GM21447 (cell line): ENCODE results near the gene DCTN3.

Source experiments
- ATAC-seq: cut with Tn5 transposase; IDR thresholded peaks from one replicate; pipeline ENCODE4 v1.9.1; 2021; ENCODE audit not compliant: unreplicated experiment

The DCTN3 gene

DNA sequence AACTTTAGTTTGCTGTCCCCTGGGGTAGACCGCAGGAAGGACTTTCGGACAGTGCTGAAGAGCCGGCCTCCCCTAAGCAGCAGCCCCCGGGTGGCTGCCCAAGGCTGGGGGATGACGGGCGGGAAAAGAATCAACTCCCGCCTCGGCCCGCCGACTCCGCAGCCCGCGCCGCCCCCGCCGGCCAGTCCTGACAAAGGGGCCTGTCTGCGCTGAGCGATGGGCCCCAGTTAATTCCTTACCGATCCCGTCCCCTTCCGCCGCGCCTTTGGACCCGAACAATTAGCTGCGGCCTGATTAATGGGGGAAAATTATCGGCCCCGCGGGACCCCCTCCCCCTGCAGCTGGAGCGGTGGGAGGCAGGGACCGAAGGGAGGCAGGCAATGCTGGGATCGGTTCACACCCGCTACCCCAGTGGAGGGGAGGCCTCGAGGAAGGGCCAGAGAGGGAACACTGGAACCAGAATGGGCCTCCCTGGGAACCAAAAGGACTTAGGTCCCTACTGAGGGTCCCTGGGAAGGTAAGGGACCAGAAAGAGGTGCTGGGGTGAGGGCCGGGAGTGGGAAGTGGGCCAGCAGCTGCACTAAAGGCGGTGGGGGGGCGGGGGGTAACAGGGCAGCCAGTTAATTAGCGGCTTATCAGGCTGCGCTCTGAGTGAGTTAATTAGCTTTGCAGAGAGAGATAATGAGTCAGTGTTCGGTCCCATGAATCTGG is 4.3 kb upstream of the DCTN3 start:
- no peak for ATAC-seq

DNA sequence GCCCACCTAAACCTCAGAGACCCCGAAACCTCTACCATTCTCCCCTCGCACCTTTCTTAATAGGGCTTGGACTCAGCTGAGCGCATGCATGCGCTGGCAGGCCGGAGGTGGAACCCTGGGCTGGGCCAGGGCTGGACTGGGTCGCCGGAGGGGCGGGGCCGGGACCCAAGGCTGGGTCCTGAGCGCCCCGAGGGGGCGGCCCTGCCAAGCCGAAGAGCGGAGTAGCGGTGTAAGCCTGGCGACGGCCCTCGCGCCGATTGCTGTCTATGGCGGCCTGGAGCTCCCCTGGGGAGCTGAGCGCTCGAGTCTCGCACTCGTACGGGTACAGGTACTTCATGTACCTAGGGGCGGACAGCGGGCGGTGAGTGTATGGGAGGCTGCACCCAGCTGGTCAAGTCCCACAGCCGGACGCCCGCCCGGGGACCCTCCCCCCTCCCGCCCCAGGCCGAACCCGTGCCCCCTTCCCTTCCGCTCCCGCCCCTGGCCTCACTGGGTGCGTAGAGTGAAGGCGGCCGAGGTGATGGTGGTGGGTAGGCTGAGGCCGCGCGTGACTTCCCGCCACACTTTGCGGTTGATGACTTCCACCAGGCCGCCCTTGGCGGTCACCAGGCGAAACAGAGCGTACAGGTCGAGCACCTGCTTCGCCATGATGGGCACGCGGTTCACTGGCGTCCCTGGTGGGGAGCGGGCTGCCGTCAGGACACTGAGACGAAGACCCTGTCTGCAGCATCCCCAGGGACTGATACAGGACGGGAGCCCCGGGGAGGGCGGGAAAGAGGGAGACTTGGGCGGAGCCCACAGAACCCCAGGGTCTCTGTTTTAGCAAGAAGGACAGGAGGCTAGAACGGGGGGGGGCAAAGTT is 3.3 kb upstream of the DCTN3 start:
- no peak for ATAC-seq

DNA sequence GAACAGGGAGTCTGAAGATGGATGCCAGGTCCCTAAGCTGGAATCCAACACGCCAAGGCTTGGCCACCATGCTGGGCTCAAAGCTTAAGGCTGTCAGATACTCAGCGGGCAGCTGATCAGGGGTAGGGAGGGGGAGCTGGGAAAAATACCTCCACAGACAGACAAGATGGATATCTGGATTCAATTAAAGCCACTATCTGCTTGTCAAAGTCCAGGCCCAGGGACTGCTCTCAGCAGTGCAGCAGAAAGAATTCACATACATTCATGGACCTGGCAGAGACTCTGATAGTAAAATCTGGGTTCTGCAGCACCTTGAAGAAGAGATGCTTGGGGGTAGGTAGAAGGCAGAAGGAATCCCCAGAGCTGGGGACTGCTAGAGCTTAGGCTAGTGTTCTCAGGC is 5.2 kb downstream of the DCTN3 start:
- ATAC-seq: no peak

DNA sequence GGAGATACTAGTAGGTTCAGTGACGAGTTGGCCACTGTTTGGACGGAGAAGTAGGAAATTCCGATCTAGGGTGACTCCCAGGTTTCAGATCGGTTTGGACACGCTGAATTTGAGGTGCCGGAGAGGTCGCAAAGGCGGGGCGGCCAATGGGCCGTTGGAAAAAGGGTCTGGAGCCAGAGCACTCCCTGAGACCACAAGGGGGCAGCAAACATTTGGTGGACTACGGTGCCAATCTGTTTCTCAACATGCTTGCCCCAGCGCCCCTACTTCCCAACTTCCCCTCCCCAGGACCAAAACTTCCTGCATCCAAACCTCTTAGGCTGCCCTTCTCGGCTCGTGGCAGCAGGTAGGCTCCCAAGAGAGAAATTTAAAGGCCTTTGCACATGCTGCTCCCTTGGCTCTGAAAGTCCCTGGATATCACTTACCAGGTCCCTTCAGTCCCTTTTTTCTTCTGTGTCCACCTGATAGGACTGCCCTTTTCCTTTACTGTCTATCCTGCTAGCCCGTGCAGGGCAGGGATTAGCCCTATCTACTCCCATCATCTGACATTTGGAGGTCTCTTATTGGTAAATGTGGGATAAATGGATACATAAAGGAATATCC is 7.4 kb downstream of the DCTN3 start:
- ATAC-seq: peak; percentile 55

DNA sequence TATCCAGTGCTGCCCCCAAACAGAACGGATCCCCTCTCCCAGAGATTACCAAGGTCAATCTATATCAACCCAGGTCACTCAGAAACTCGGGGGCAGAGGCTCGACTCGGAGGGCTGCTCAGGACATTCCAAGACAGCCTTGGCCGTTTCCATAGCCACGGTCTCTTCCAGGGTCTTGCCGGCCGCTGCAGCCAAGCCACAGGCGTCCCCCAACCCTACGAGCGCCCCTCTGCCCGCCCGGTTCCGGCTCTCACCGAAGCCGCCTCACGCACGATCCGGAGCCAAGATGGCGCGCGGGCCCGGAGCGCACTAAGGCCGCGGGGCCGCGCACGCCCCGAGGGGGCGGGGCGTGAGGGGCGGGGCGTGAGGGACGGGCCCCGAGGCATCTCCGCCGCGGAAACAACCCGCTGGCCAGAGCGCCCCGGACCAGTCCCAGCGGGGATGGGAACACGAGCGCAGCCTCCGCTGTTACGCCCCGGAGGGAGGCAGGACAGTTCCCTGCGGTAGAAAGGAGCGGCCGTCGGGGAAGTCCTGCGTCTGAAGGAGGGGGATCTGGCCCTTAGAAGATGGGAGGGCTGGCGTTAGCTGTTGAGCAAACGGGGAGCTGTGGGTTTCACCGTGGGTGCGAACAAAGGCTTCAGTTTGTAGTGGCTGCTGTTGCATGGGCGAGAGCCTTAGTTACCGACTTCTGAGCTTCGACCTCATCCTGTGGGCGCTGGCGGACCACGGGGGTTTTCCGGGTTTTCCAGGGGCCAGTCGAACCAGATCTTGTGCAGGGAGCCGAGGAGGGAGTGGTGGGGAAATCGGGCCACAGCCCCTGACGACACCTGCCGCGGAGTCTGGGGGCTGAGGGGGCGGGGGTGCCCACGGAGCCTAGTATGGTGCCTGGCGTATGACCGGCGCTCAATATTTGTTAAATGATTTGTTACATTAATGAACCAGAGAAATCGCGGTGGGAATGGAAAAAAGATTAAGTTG is 8.2 kb downstream of the DCTN3 start, which contains the start of gene RPP25L:
Gene RPP25L, minus strand, starts transcription at position 287 of the 977 bp plus-strand sequence. CDS start 801 bp downstream, outside the sequence.
- ATAC-seq: peak; percentile 69

DNA sequence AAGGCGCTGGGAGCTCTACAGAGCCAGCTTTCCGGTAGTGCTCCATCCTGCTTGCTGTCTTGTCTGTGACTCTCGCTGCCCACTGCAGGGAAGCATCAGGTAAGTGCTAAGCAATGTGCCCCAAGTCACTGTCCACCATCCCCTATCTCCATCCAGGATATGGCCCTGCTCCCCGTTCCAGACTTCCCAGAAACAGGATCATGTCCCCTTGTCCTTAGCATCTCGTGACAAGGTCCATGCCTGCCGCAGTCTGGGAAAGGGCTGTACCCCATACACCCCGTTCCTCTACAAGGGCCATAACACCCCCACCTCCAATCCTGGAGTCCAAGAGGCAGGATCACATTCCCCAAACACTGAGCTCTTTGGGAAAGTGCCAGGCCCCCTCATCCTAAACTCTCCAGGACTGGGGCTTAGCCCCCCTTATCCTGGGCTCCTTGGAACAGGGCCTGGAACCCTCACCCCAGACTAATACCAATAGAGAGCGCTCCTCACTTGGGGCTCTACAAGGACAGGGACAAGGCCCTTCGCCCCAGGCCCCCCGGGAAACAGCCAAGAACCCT is 9.0 kb downstream of the DCTN3 start:
- peak; percentile 25 for ATAC-seq

DNA sequence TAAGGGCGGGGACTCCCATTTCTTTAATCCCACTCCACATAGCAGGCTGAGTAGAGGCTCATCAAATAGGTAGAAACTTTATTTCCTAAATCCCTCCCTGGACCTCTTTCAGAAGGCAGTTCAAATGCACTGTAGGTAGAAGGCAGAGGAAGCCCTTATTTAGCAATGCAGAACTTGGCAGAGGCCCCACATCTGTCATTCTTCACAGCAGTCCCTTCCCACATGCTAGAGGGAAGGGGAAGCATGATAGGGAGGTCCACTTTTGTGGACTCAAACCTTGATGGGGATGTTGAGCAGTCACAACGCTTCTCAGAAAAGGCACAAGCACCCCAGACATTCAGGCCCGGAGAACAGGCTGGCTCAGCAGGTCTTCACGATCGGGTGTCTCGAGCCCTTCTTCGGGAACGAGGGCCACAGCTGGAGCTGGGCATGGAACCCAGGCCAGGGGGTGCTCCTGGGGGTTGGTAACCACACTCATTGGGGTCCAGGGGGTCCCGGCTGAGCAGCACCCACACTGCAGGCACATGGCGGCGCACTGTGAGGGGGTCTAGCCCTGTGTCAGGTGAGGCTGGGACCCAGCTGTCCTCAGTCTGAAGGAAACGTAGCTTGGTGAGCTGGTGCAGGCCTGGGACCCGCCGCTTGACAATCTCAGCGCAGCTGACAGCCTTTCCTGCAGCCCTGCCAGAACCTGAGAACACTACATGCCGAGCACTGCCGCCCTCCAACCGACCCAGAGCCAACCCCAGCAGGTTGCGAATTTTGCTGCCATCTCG is 9.7 kb downstream of the DCTN3 start:
- no peak for ATAC-seq

DNA sequence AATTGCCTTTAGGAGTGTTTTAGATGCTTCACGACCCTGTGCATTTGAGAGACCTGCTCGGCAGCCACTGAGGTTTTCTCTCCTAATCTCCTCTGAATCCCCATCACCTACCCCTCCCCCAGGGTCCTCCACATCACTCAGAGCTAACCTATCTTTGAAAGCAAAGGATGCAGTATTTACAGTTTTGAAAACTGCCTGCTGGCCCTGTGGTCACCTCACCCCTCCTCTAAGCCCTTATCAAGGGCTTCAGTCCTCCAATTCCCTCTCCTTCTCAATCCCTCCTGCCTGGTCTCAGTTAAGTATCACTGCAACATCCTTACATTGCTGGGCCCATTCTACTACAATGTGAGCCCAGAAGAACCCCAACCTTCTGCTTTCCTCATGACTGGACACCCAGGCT is 13.0 kb downstream of the DCTN3 start:
- no peak for ATAC-seq

DNA sequence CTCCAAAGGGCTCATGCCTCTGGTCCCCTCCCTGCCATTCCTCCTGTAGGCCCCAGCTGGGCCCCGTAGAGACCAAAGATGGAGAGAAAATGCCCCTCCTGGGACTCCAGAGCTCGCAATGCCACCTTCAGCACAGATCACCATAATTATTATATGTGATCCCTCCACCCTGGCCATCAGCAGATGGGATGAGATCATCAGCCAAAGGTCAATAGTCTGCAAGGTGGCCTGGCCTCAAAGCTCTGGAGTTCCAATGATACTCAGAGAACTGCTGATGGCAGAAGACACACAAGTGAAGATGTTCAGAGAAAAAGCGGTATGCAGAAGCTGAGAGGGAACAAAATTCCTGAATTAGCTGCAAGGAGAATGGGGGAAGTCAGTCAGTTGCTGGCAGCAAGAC is 13.4 kb downstream of the DCTN3 start:
- ATAC-seq: no peak

DNA sequence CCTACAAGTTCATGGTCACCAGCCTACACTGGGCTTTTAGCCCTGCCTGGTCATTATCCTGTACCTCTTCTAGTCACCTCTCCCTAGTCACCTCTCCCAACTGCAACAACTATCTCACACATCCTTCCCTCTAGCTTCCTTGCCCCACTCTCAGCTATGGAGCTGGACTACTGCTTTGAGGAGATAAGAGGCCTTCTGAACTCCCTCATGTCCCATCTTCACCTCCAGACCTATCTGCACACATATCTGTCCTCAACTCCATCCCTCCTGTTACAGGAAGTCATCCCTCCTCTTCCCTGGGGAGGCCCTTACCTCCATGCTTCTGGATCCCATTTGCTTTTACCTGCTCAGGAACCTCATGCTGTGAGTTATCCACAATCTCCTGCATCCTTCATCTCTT is 14.1 kb downstream of the DCTN3 start:
- no peak for ATAC-seq

DNA sequence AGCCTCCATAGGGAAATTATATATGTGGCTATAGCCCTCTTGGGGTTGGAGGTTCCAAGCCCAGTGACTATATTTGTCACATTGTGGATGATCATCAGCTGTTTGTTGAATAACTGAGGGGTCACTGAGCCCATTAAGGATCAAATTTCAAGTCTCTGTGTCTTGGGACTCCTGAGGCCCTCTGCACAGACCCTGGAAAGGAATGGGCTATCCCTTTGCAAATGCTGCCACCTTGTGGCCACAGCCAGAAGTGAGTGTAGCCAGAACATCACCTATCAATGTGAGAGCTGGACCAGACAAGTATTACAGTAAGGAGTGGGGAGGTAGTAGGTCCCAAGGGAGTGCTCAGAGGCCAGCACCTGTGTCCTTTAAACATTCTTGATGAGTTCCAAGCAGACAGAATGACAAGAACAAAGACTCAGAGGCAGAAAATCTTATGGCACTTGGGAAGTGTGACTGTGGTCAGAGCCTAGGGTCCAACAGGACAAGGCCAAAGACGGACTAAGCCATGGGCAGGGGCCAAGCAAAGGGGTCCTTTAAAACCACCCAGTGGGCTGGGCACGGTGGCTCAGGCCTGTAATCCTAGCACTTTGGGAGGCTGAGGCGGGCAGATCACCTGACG is 16.6 kb downstream of the DCTN3 start:
- ATAC-seq: no peak

DNA sequence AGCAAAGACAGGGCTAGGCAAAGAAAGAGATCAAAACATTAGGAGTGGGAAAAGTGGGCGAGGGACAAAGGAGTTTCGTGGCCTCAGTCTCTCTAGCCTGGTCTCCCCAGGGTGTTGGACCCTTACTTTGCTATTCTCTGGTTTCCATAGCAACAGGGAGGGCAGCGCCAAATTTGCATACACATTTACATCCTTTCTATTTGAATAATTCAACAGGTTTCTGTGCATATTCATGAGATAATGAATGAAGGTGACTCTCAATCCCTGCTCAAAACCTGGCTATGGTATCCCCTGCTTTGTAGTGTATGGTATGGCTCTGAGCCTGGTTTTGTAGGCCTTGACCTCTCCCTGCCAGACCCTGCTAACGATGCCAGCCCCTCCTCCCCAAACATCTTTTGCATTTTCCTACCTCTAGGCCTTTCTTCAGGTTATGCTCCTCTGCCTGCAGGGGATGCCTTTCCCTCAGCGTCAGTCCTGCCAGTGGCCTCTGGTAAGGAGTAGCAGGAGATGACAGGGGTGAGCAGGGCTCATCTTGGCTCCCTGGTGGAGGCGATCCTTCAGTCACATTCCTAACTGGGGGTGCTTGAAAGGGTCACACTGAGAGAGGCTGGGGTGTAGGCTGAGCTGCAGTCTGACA is 18.2 kb downstream of the DCTN3 start:
- ATAC-seq: no peak

DNA sequence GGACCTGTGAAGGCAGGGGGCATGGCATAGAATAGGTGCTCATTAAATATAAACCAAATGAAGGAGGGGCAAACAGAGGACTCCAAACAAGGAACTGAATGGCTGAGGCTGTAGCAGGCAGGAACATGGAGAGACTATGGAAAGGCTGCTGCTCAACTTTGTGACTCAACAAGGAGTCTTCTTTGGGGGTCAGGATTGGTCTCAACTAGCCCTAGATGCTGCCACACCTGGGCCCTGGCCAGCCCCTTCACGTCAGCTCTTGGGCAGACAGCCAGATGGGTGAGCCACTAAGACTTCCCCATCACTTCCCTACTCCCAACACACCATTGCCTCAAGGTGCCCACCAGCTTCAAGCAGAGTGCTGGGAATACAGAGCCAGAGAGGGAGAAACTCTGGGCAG is 19.4 kb downstream of the DCTN3 start:
- no peak for ATAC-seq

DNA sequence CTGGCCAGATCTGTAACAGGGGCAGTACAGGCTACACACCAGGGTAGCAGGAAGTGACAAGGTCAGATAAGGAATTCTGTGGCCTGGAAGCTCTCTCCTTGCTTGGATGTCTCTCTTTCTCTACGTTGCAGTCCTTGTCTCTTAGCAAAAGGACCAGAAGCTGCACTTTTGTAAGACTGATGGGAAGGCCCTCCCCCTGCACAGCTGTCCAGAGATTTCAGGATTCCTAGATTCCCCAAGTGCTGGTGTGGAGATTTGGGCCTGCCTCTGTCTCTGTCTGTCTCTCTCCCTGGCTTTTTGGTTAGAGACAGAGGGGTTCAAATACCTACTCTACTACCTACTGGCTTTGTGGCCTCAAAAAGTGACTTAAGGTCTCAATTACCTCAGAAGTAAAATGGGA is 20.7 kb downstream of the DCTN3 start:
- no peak for ATAC-seq

DNA sequence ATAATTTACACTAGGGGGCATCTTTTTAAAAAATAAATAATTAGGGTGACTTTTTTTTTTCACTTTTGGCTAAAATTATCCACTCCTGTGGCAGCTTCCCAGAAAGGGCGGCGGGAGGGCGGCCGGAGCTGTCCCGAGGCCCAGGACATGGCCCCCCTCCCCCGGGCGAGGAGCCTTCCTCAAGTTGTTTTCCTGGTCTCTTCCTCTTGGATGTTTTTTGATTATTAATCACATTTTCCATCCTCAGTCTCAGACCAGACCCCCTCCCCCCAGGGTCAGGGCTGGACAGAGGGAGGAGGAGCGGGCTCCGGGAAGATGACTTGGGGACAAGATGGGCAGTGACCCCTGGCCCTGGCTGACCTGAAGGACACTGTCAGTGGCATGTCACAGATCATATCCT is 26.1 kb downstream of the DCTN3 start:
- no peak for ATAC-seq

DNA sequence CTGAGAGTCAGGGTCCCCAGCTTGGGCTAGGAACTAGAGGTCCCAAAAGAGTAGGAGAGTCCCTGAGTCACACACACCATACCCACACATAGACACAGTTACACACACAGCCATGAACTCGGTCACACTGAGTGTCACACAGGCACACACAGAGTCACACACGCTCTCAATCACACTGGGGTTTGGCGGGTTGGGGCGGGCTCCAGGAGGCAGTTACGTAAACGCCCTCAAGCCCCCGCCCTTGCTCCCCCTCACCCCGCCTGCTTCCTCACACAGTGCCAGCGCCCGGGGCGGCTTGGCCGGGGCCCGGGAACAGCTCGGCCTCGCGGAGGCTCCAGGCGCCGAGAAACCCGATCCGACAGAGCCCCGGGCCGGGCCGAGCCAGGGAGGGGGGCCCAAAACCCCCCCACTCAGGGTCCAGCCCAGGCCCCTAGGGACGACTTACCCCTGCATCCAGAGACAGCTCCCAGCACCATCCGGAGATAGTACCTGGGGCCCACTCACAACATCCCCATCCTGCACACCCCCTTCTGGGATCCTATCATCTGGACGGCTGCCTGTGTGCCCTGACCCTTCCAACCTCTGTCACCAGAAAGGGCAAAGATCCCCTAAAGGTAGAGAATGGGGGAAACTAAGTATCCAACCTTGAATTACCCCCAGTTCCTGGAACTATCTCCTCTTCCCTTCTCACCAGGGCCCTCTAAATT is 27.2 kb downstream of the DCTN3 start:
- no peak for ATAC-seq

DNA sequence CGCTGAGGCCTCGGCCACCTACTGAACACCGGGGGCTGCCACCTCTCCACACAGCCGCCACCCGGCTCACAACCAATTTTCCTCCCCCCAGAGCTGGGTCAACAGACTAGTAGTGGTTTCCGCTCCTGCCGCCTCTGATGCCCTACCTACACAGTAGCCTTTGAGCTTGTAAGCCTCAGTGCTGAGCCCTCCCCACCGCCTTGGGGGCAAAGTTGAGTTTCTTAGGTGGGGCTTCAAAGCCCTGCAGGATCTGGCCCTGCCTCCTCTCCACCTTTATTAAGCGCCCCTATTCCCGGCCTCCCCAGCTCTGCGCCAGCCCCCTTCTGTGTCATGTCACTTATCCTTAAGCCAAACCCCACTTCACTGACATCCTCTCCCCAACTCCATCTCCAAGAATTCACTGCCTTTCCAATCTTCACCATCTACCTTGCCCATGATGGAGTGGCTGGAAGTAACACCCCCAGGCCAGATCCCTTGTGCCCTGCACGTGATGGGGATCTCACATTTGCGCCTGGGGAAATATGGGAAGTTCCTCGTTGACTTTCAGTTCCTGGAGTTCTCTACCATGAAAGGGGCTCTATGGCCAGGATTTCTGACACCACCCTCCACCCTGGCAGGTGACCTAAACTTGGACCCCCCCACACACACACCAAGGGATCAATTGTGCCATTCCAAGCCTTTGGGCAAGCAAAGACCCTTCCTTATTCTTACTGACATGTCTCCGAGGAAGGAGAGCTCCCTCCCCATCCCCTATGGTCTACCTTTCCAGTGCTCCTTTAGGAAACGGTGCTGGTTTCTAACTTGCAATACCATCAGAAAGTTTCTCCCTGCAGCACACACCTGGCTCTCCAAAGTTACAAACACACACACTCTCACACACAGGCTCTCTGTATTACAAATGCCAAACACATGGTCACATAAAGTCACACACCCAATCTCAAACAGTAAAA is 28.1 kb downstream of the DCTN3 start:
- no peak for ATAC-seq
